Ammon's horn (tissue), 1 donor: Measurements from ENCODE around the gene TCEANC.
A peak's percentile ranks its signal among the peaks of the same experiment; 100 is the strongest.
"Not testable (repeated sequence)": the region's sequence is repeated elsewhere in the genome, so short reads cannot be mapped to it uniquely, and the experiment has no call there.

Experiments
- DNase-seq: peaks from one replicate; pipeline ENCODE4 v3.0.0-alpha.2; 2016; ENCODE audit warnings: low spot score

The TCEANC gene

GRCh38 chrX:13652850-13653693, at the start of gene TCEANC:
TCEANC (plus strand) TSS chrX:13653141; CDS start chrX:13662509, 9,368 bp downstream.
- DNase-seq = peak; percentile 93

GRCh38 chrX:13605611-13606010, 47.3 kb upstream of the TCEANC start:
- no peak for DNase-seq

- no peak for DNase-seq
These were observed 45.5 kb upstream of the TCEANC start for GRCh38 chrX:13607331-13607995.

GRCh38 chrX:13607996-13608365, 45.0 kb upstream of the TCEANC start:
- DNase-seq = no peak

GRCh38 chrX:13614154-13614553, 38.8 kb upstream of the TCEANC start:
- no peak for DNase-seq

- DNase-seq = no peak
These were observed 32.7 kb upstream of the TCEANC start for GRCh38 chrX:13620207-13620606.

- no peak for DNase-seq
These were observed 30.5 kb upstream of the TCEANC start for GRCh38 chrX:13622401-13622964.

- no peak for DNase-seq
These were observed 25.6 kb upstream of the TCEANC start for GRCh38 chrX:13627306-13627705.

- DNase-seq = not testable (repeated sequence)
These were observed 15.7 kb upstream of the TCEANC start for GRCh38 chrX:13637224-13637623.

- no peak for DNase-seq
These were observed 14.9 kb upstream of the TCEANC start for GRCh38 chrX:13638021-13638420.

- no peak for DNase-seq
These were observed 14.1 kb upstream of the TCEANC start for GRCh38 chrX:13638826-13639225.

GRCh38 chrX:13641684-13642083, 11.3 kb upstream of the TCEANC start:
- not testable (repeated sequence) for DNase-seq

- DNase-seq = no peak
These were observed 7.3 kb upstream of the TCEANC start for GRCh38 chrX:13645464-13646153.

GRCh38 chrX:13646154-13646549, 6.8 kb upstream of the TCEANC start:
- peak; percentile 71 for DNase-seq

GRCh38 chrX:13647709-13648212, 5.2 kb upstream of the TCEANC start:
- DNase-seq = no peak

- DNase-seq = not testable (repeated sequence)
These were observed 4.6 kb upstream of the TCEANC start for GRCh38 chrX:13648336-13648735.

GRCh38 chrX:13649838-13650237, 3.1 kb upstream of the TCEANC start:
- no peak for DNase-seq

GRCh38 chrX:13650318-13650717, 2.6 kb upstream of the TCEANC start:
- DNase-seq = no peak

GRCh38 chrX:13651150-13651549, 1.8 kb upstream of the TCEANC start:
- DNase-seq = no peak

- DNase-seq = no peak
These were observed 601 bp upstream of the TCEANC start for GRCh38 chrX:13652287-13652793.

- no peak for DNase-seq
These were observed 1.2 kb downstream of the TCEANC start for GRCh38 chrX:13654116-13654515.

- DNase-seq = no peak
These were observed 2.7 kb downstream of the TCEANC start for GRCh38 chrX:13655674-13656073.
